DND-41 (cell line): ENCODE measurements around the gene BLMH.

Source experiments
- ATAC-seq: fragments of 200-7000 bp; cut with Tn5 transposase; 3 replicates; pipeline ENCODE4 v1.9.1; 2021; ENCODE audit warnings: low read depth; ENCODE audit not compliant: insufficient read depth
- DNase-seq: peaks from one replicate; pipeline ENCODE4 v3.0.0-alpha.2; 2020
- H2AFZ ChIP-seq: 2 replicates; pipeline ENCODE4 v1.6.0; 2012; ENCODE audit warnings: low read depth, low read length
- H3K27ac ChIP-seq: 2 replicates; pipeline ENCODE4 v1.5.1; 2012; ENCODE audit warnings: low read length, inconsistent platforms
- H3K27me3 ChIP-seq: fragments of 200-600 bp; sonication (generic); 2 replicates; pipeline ENCODE4 v1.6.0; 2012; ENCODE audit warnings: low read length, mild to moderate bottlenecking, inconsistent platforms; ENCODE audit not compliant: insufficient read depth, poor library complexity
- H3K36me3 ChIP-seq: 2 replicates; pipeline ENCODE4 v1.5.1; 2012; ENCODE audit warnings: low read length, inconsistent platforms; ENCODE audit not compliant: insufficient read depth
- H3K4me1 ChIP-seq: 2 replicates; pipeline ENCODE4 v1.5.1; 2012; ENCODE audit warnings: mild to moderate bottlenecking, low read length; ENCODE audit not compliant: insufficient read depth
- H3K4me2 ChIP-seq: 2 replicates; pipeline ENCODE4 v1.6.0; 2012; ENCODE audit warnings: mild to moderate bottlenecking, moderate library complexity, low read length, inconsistent platforms; ENCODE audit not compliant: insufficient read depth
- H3K4me3 ChIP-seq, 2 experiments: fragments of 200-600 bp in 1 of 2; shearing (Covaris generic) in 1 of 2; 2 replicates each; pipeline ENCODE4 v1.5.1; 2012 to 2016; ENCODE audit warnings: inconsistent platforms in 2 of 2, low read length in 2 of 2, mild to moderate bottlenecking in 2 of 2, low read depth in 1 of 2, moderate library complexity in 1 of 2
- H3K79me2 ChIP-seq: 2 replicates; pipeline ENCODE4 v1.6.0; 2012; ENCODE audit warnings: low read length, inconsistent platforms; ENCODE audit not compliant: insufficient read depth
- H3K9ac ChIP-seq: 2 replicates; pipeline ENCODE4 v1.6.0; 2012; ENCODE audit warnings: low read depth, mild to moderate bottlenecking, inconsistent platforms, low read length, moderate library complexity
- H3K9me3 ChIP-seq: 2 replicates; pipeline ENCODE4 v1.5.1; 2012; ENCODE audit warnings: low read length, moderate library complexity, mild to moderate bottlenecking, inconsistent platforms; ENCODE audit not compliant: insufficient read depth, severe bottlenecking
- H4K20me1 ChIP-seq: 2 replicates; pipeline ENCODE4 v1.6.0; 2012; ENCODE audit warnings: low read length; ENCODE audit not compliant: insufficient read depth
- CTCF ChIP-seq: IDR thresholded peaks from 2 replicates; pipeline ENCODE4 v1.5.1; 2012; ENCODE audit warnings: borderline replicate concordance, low read length, moderate library complexity, mild to moderate bottlenecking; ENCODE audit not compliant: poor library complexity, severe bottlenecking; ENCODE audit errors: extremely low read depth
- EZH2 ChIP-seq: IDR thresholded peaks from 3 replicates; pipeline ENCODE4 v1.6.1; 2012; ENCODE audit warnings: borderline replicate concordance, low read depth, mild to moderate bottlenecking, moderate library complexity, low read length, inconsistent platforms; ENCODE audit not compliant: severe bottlenecking

BLMH gene

GRCh38 chr17:30224419-30224960, 67.3 kb downstream of the BLMH start:
- no peaks in the 10 kb centered on the region for H3K36me3 ChIP-seq
- no peaks in the 10 kb centered on the region for H3K79me2 ChIP-seq
- ATAC-seq (no peak), DNase-seq (no peak)
- TF ChIP-seq CTCF (no peak), EZH2 (no peak)
- no peaks in the 10 kb centered on the region for H3K9me3 ChIP-seq
- no peak overlapping the region for H2AFZ ChIP-seq
- H3K4me1 ChIP-seq: no peaks in the 10 kb centered on the region
- no peak overlapping the region for H3K4me2 ChIP-seq
- H3K9ac ChIP-seq: no peak overlapping the region
- no peak overlapping the region for H3K4me3 ChIP-seq
- H4K20me1 ChIP-seq: no peaks in the 10 kb centered on the region; the same call in 1 of the 2 replicates
- H3K27ac ChIP-seq: no peak overlapping the region
- H3K27me3 ChIP-seq: no peaks in the 10 kb centered on the region

- DNase-seq: no peak
- no peaks in the 10 kb centered on the region; the same call in 1 of the 2 replicates for H4K20me1 ChIP-seq
- no peak overlapping the region for H3K27ac ChIP-seq
- no peaks in the 10 kb centered on the region for H3K27me3 ChIP-seq
- TF ChIP-seq CTCF (no peak), EZH2 (no peak)
- no peaks in the 10 kb centered on the region for H3K79me2 ChIP-seq
- no peaks in the 10 kb centered on the region for H3K9me3 ChIP-seq
- H3K4me3 ChIP-seq: no peak overlapping the region
- no peak overlapping the region for H2AFZ ChIP-seq
- H3K9ac ChIP-seq: no peak overlapping the region
- no peaks in the 10 kb centered on the region for H3K36me3 ChIP-seq
- no peak overlapping the region for H3K4me2 ChIP-seq
- no peaks in the 10 kb centered on the region for H3K4me1 ChIP-seq
- no peak for ATAC-seq
These were observed 69.0 kb downstream of the BLMH start for GRCh38 chr17:30222721-30223175.

DNA sequence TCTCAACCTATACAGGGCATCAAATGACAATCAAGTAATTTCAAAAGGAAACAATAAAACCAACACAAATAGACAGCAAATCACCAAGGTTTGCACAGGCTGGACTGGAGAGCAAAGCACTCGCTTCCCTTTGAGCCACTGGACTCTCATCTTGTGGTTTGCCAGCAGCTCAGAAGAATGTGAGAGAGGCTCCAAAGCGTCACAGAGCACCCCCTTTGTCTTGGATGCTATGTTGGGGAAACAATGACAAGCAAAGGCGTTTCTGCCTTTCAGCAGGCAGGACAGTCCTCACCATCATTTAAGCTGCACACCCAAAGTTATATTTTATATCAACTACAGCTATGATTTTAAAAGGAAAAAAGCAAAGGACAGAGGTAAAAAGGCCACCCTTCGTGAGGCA, 69.5 kb downstream of the BLMH start:
- Histone ChIP-seq H3K9ac (no peak overlapping the region), H3K36me3 (no peaks in the 10 kb centered on the region), H3K27ac (no peak overlapping the region), H3K4me3 (no peak overlapping the region), H3K79me2 (no peaks in the 10 kb centered on the region), H3K27me3 (no peaks in the 10 kb centered on the region), H3K4me1 (no peaks in the 10 kb centered on the region), H2AFZ (no peak overlapping the region), H3K9me3 (no peaks in the 10 kb centered on the region), H4K20me1 (no peaks in the 10 kb centered on the region; the same call in 1 of the 2 replicates), H3K4me2 (no peak overlapping the region)
- DNase-seq (no peak), ATAC-seq (no peak)
- no peak for TF ChIP-seq EZH2

- no peaks in the 10 kb centered on the region for H3K27me3 ChIP-seq
- no peak overlapping the region for H3K4me2 ChIP-seq
- H3K4me3 ChIP-seq: no peak overlapping the region
- H3K9ac ChIP-seq: no peak overlapping the region
- no peak for ATAC-seq
- no peaks in the 10 kb centered on the region for H3K79me2 ChIP-seq
- H4K20me1 ChIP-seq: no peaks in the 10 kb centered on the region; the same call in 1 of the 2 replicates
- H3K4me1 ChIP-seq: no peaks in the 10 kb centered on the region
- no peak overlapping the region for H3K27ac ChIP-seq
- no peak for TF ChIP-seq EZH2
- no peak for TF ChIP-seq CTCF
- no peak for DNase-seq
- no peaks in the 10 kb centered on the region for H3K9me3 ChIP-seq
- no peaks in the 10 kb centered on the region for H3K36me3 ChIP-seq
- H2AFZ ChIP-seq: no peak overlapping the region
These were observed 70.4 kb downstream of the BLMH start for GRCh38 chr17:30221346-30221745.
